H9 (cell line): ENCODE data around the gene ZNF407. TPM values are rescaled to one million over a fixed set of nuclear protein-coding genes. Genes with fewer than 3 reads are reported as not detected.
A peak's percentile ranks its signal among the peaks of the same experiment; 100 is the strongest.

ENCODE experiments used
- DNase-seq: peaks from one replicate; pipeline ENCODE4 v3.0.0-alpha.2; 2017
- H2AFZ ChIP-seq: one replicate; pipeline ENCODE4 v1.6.1; 2013; ENCODE audit warnings: mild to moderate bottlenecking, low read length, control low read depth, moderate library complexity
- H2AK5ac ChIP-seq: 2 replicates; pipeline ENCODE4 v1.6.1; 2013; ENCODE audit warnings: low read length, control low read depth, mixed read lengths; ENCODE audit not compliant: insufficient read length
- H2BK120ac ChIP-seq: one replicate; pipeline ENCODE4 v1.6.1; 2013; ENCODE audit warnings: low read depth, mild to moderate bottlenecking, low read length, control low read depth, inconsistent platforms; ENCODE audit not compliant: poor library complexity, severe bottlenecking
- H2BK12ac ChIP-seq: 2 replicates; pipeline ENCODE4 v1.6.1; 2013; ENCODE audit warnings: low read length, control low read depth, mixed read lengths, low read depth; ENCODE audit not compliant: insufficient read length
- H2BK15ac ChIP-seq: 2 replicates; pipeline ENCODE4 v1.6.1; 2013; ENCODE audit warnings: low read depth, low read length, control low read depth
- H2BK20ac ChIP-seq: one replicate; pipeline ENCODE4 v1.6.1; 2013; ENCODE audit warnings: low read depth, mild to moderate bottlenecking, low read length, control low read depth, inconsistent platforms; ENCODE audit not compliant: poor library complexity, severe bottlenecking
- H2BK5ac ChIP-seq: 2 replicates; pipeline ENCODE4 v1.6.1; 2013; ENCODE audit warnings: low read length, control low read depth, mixed read lengths; ENCODE audit not compliant: insufficient read length
- H3K14ac ChIP-seq: 2 replicates; pipeline ENCODE4 v1.6.1; 2013; ENCODE audit warnings: low read length, control low read depth; ENCODE audit not compliant: insufficient read depth
- H3K18ac ChIP-seq: 2 replicates; pipeline ENCODE4 v1.6.1; 2013; ENCODE audit warnings: low read depth, mild to moderate bottlenecking, mixed read lengths, low read length, control low read depth; ENCODE audit not compliant: insufficient read length
- H3K23ac ChIP-seq: 2 replicates; pipeline ENCODE4 v1.6.1; 2013; ENCODE audit warnings: low read length, control low read depth, mixed read lengths, low read depth; ENCODE audit not compliant: insufficient read length
- H3K23me2 ChIP-seq: 2 replicates; pipeline ENCODE4 v1.6.1; 2013; ENCODE audit warnings: low read depth, mild to moderate bottlenecking, mixed read lengths, low read length, control low read depth; ENCODE audit not compliant: insufficient read length, poor library complexity, severe bottlenecking
- H3K27ac ChIP-seq: 2 replicates; pipeline ENCODE4 v1.5.1; 2013; ENCODE audit warnings: low read length, control low read depth, mixed read lengths, low read depth; ENCODE audit not compliant: insufficient read length
- H3K27me3 ChIP-seq: 2 replicates; pipeline ENCODE4 v1.6.1; 2013; ENCODE audit warnings: low read length, control low read depth, inconsistent platforms; ENCODE audit not compliant: insufficient read depth
- H3K4ac ChIP-seq: 2 replicates; pipeline ENCODE4 v1.6.1; 2013; ENCODE audit warnings: low read depth, mild to moderate bottlenecking, control low read depth, inconsistent platforms, low read length, moderate library complexity
- H3K4me1 ChIP-seq: 2 replicates; pipeline ENCODE4 v1.6.1; 2013; ENCODE audit warnings: low read length, control low read depth, inconsistent platforms; ENCODE audit not compliant: insufficient read depth
- H3K4me2 ChIP-seq: 2 replicates; pipeline ENCODE4 v1.6.1; 2013; ENCODE audit warnings: low read length, control low read depth, mixed read lengths; ENCODE audit not compliant: insufficient read length, insufficient read depth
- H3K56ac ChIP-seq: 2 replicates; pipeline ENCODE4 v1.6.1; 2013; ENCODE audit warnings: low read depth, mild to moderate bottlenecking, mixed read lengths, low read length, control low read depth; ENCODE audit not compliant: insufficient read length
- H3K79me1 ChIP-seq: 2 replicates; pipeline ENCODE4 v1.6.1; 2013; ENCODE audit warnings: low read depth, mild to moderate bottlenecking, moderate library complexity, low read length, control low read depth, inconsistent platforms; ENCODE audit not compliant: insufficient read depth, poor library complexity, severe bottlenecking
- H3K79me2 ChIP-seq: 2 replicates; pipeline ENCODE4 v1.6.1; 2013; ENCODE audit warnings: low read length, control low read depth, inconsistent platforms; ENCODE audit not compliant: insufficient read depth
- H3K9ac ChIP-seq: 2 replicates; pipeline ENCODE4 v1.6.1; 2013; ENCODE audit warnings: low read length, control low read depth, mixed read lengths; ENCODE audit not compliant: insufficient read length; ENCODE audit errors: extremely low read depth
- H3K9me3 ChIP-seq: one replicate; pipeline ENCODE4 v1.6.1; 2013; ENCODE audit warnings: low read depth, low read length, inconsistent platforms; ENCODE audit not compliant: control insufficient read depth
- H3T11ph ChIP-seq: one replicate; pipeline ENCODE4 v1.6.1; 2013; ENCODE audit warnings: mild to moderate bottlenecking, low read length, control low read depth, inconsistent platforms
- H4K20me1 ChIP-seq: one replicate; pipeline ENCODE4 v1.6.1; 2013; ENCODE audit not compliant: control insufficient read depth, insufficient read length, insufficient read depth
- H4K5ac ChIP-seq: 2 replicates; pipeline ENCODE4 v1.6.1; 2013; ENCODE audit warnings: low read depth, mild to moderate bottlenecking, mixed read lengths, low read length, control low read depth; ENCODE audit not compliant: insufficient read length
- H4K8ac ChIP-seq: replicated peaks from 2 replicates; pipeline ENCODE4 v1.6.1; 2013; ENCODE audit warnings: low read length, control low read depth, mixed read lengths, low read depth; ENCODE audit not compliant: insufficient read length
- H4K91ac ChIP-seq: 2 replicates; pipeline ENCODE4 v1.6.1; 2013; ENCODE audit warnings: low read depth, mild to moderate bottlenecking, moderate library complexity, mixed read lengths, low read length, control low read depth; ENCODE audit not compliant: insufficient read length
- H3K27ac Mint-ChIP-seq, 3 experiments: 2 replicates in 2 of 3; 3 replicates in 1 of 3; pipeline ENCODE4 v1.8.0; 2020 to 2021; ENCODE audit warnings: mixed read lengths in 3 of 3, mild to moderate bottlenecking in 1 of 3, moderate library complexity in 1 of 3
- H3K27me3 Mint-ChIP-seq: 2 replicates; pipeline ENCODE4 v1.8.0; 2021; ENCODE audit warnings: low read depth, mild to moderate bottlenecking, moderate library complexity, mixed read lengths
- H3K36me3 Mint-ChIP-seq, 3 experiments: 2 replicates in 2 of 3; 3 replicates in 1 of 3; pipeline ENCODE4 v1.8.0; 2020 to 2021; ENCODE audit warnings: low read depth in 3 of 3, mixed read lengths in 3 of 3; ENCODE audit not compliant: insufficient read depth in 1 of 3
- H3K4me1 Mint-ChIP-seq, 2 experiments: 2 replicates each; pipeline ENCODE4 v1.8.0; 2020; ENCODE audit warnings: mixed read lengths in 2 of 2
- H3K4me3 Mint-ChIP-seq, 2 experiments: 2 replicates in 1 of 2; 3 replicates in 1 of 2; pipeline ENCODE4 v1.8.0; 2020 to 2021; ENCODE audit warnings: mild to moderate bottlenecking in 2 of 2, mixed read lengths in 2 of 2, moderate library complexity in 1 of 2
- H3K9me3 Mint-ChIP-seq, 2 experiments: 2 replicates in 1 of 2; 3 replicates in 1 of 2; pipeline ENCODE4 v1.8.0; 2020; ENCODE audit warnings: mild to moderate bottlenecking in 2 of 2, mixed read lengths in 2 of 2, moderate library complexity in 1 of 2
- WGBS: extraction: QIAGEN DNeasy Blood & Tissue Kit; methylation state at CpG from one replicate; pipeline ENCODE4 v1.1.7; 2013; ENCODE audit warnings: missing lambda C conversion rate, low lambda C conversion rate, mixed read lengths; ENCODE audit not compliant: insufficient read length; ENCODE audit errors: extremely low coverage; 5-methylcytosine and 5-hydroxymethylcytosine counted together
- total RNA-seq: library from RNA; stranded (reverse); gene quantifications from 2 replicates; pipeline ENCODE4 v1.2.1, GENCODE V29; 2021
- TF ChIP-seq, protein P1 (sequence below): fragments of 200-600 bp; sonication (generic); conservative IDR thresholded peaks from 3 replicates; pipeline ENCODE4 v1.8.0; 2021; ENCODE audit warnings: antibody characterized with exemption, mild to moderate bottlenecking

The ZNF407 gene
- total RNA-seq, 1 experiment from 2014 or later: 8.7 TPM

DNA sequence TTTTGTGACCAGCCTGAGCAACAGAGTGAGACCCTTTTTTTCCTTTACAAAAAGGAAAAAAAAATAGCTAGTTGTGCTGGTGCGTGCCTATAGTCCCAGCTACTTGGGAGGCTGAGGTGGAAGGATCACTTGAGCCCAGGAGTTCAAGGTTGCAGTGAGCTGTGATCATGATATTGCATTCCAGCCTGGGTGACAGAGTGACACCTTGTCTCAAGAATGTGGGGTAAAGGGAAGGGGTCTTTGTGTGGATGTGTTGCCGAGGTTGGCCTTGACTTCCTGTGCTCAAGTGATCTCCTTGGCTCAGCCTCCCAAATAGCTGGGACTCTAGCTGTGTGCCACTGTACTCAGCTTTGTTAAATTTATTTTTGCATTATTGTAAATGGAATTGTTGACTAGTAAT, 120.6 kb downstream of the ZNF407 start:
- no peaks in the 10 kb centered on the region for H3K79me1 ChIP-seq
- Mint-ChIP-seq H3K4me3 (no peak overlapping the region), H3K4me1 (peaks cover 19 to 20% of the 10 kb centered on the region in 2 experiments), H3K27ac (peak overlapping the region in 1 of 3 experiments; percentile 8; a peak in 1 of 7 replicates), H3K36me3 (no peaks in the 10 kb centered on the region), H3K27me3 (no peaks in the 10 kb centered on the region), H3K9me3 (no peaks in the 10 kb centered on the region)
- H2BK12ac ChIP-seq: no peak overlapping the region
- H3K18ac ChIP-seq: no peak overlapping the region
- no CpG with 5 or more reads among the region's 2 CpGs for WGBS
- H3T11ph ChIP-seq: no peak overlapping the region
- no peaks in the 10 kb centered on the region for H3K9me3 ChIP-seq
- H3K4ac ChIP-seq: no peak overlapping the region
- H3K27ac ChIP-seq: no peak overlapping the region
- no peak overlapping the region for H2BK120ac ChIP-seq
- H3K4me2 ChIP-seq: no peak overlapping the region
- H2AFZ ChIP-seq: no peak overlapping the region
- H3K23ac ChIP-seq: no peak overlapping the region
- H3K23me2 ChIP-seq: no peaks in the 10 kb centered on the region
- no peak overlapping the region for H4K8ac ChIP-seq
- H4K20me1 ChIP-seq: no peaks in the 10 kb centered on the region
- no peak overlapping the region for H4K91ac ChIP-seq
- no peak overlapping the region for H2BK15ac ChIP-seq
- H2BK20ac ChIP-seq: no peak overlapping the region
- H3K56ac ChIP-seq: no peak overlapping the region
- H4K5ac ChIP-seq: no peak overlapping the region
- no peaks in the 10 kb centered on the region for H3K79me2 ChIP-seq
- no peaks in the 10 kb centered on the region for H3K27me3 ChIP-seq
- H3K14ac ChIP-seq: no peak overlapping the region
- H2BK5ac ChIP-seq: no peak overlapping the region
- H3K4me1 ChIP-seq: no peaks in the 10 kb centered on the region
- TF ChIP-seq, protein P1, sequence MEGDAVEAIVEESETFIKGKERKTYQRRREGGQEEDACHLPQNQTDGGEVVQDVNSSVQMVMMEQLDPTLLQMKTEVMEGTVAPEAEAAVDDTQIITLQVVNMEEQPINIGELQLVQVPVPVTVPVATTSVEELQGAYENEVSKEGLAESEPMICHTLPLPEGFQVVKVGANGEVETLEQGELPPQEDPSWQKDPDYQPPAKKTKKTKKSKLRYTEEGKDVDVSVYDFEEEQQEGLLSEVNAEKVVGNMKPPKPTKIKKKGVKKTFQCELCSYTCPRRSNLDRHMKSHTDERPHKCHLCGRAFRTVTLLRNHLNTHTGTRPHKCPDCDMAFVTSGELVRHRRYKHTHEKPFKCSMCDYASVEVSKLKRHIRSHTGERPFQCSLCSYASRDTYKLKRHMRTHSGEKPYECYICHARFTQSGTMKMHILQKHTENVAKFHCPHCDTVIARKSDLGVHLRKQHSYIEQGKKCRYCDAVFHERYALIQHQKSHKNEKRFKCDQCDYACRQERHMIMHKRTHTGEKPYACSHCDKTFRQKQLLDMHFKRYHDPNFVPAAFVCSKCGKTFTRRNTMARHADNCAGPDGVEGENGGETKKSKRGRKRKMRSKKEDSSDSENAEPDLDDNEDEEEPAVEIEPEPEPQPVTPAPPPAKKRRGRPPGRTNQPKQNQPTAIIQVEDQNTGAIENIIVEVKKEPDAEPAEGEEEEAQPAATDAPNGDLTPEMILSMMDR: no peak
- H2AK5ac ChIP-seq: no peak overlapping the region
- DNase-seq: peak; percentile 40
- no peak overlapping the region for H3K9ac ChIP-seq
